ACC112 (cell line): Measurements from ENCODE around the gene DLG2.

ENCODE experiments used
- H2AFZ ChIP-seq: fragments of 200-600 bp; sonication (generic); one replicate; pipeline ENCODE4 v1.6.0; 2017; ENCODE audit warnings: antibody characterized with exemption, low read length; ENCODE audit not compliant: unreplicated experiment
- H3K27ac ChIP-seq: fragments of 200-600 bp; sonication (generic); 2 replicates; pipeline ENCODE4 v1.5.1; 2014; ENCODE audit warnings: low read depth, mild to moderate bottlenecking, antibody characterized with exemption, low read length, moderate library complexity
- H3K27me3 ChIP-seq: fragments of 200-600 bp; sonication (generic); 2 replicates; pipeline ENCODE4 v1.6.1; 2014; ENCODE audit warnings: mild to moderate bottlenecking, antibody characterized with exemption, low read length, moderate library complexity, mixed read lengths; ENCODE audit not compliant: insufficient read depth
- H3K36me3 ChIP-seq: fragments of 200-600 bp; sonication (generic); 2 replicates; pipeline ENCODE4 v1.6.1; 2016; ENCODE audit warnings: mild to moderate bottlenecking, antibody characterized with exemption, low read length, moderate library complexity, mixed read lengths; ENCODE audit not compliant: insufficient read depth
- H3K4me1 ChIP-seq: fragments of 200-600 bp; sonication (generic); one replicate; pipeline ENCODE4 v1.6.1; 2016; ENCODE audit warnings: low read length, mixed read lengths; ENCODE audit not compliant: insufficient read depth, unreplicated experiment, control insufficient read depth
- H3K4me3 ChIP-seq: fragments of 200-600 bp; sonication (generic); 2 replicates; pipeline ENCODE4 v1.5.1; 2014; ENCODE audit warnings: mild to moderate bottlenecking, low read depth, low read length
- H3K79me2 ChIP-seq: fragments of 200-600 bp; sonication (generic); one replicate; pipeline ENCODE4 v1.6.0; 2016; ENCODE audit warnings: low read length; ENCODE audit not compliant: control insufficient read depth, unreplicated experiment, insufficient read depth

The DLG2 gene

DNA sequence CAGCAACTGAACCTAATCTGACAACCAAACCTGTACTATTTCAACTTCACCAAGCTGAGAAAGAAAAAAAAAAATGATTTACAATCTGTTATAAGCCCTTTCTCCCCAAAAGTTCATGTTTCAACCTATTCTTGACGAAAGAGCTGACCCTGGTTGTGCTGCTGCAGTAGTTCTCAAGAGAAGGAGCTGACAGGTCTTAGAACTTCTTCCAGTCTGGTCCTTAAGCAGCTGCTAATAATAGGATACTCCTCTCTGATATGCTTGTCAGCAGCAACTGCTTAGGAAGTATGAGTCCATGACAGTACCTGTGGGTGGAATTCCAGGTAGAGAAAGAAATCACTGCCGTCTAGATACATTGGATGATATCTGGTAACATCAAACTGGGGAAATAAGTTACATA is 1605.9 kb downstream of the DLG2 start:
- Histone ChIP-seq H3K27ac (no peak overlapping the region), H2AFZ (no peak overlapping the region), H3K4me1 (no peaks in the 10 kb centered on the region), H3K4me3 (no peak overlapping the region), H3K36me3 (no peaks in the 10 kb centered on the region), H3K79me2 (no peaks in the 10 kb centered on the region), H3K27me3 (no peaks in the 10 kb centered on the region)

DNA sequence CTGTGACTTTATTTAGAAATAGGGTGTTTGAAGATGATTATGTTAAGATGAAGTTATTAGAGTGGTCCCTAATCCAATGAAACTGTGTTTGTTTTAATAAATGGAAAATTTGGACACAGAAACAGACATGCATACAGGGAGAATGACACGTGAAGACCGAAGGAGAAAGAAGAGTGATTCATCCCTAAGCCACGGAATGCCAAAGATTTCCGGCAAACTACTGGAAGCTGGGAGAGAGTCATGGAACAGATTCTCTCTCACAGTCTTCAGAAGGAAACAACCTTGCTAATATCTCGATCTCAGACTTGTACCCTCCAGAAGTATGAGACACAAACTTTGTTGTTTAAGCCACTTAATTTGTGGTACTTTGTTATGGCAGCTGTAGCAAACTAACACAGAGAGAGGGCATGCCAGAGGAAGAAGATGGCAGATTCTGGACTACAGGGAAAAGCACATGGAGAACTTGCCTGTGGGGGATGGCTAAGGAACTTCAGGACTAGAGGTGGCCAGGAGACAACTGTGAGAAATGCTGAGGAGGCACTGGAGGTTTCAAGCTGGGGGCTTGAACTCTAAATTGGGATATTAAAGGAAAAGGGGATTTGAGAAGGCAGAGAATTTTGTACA is 1607.5 kb downstream of the DLG2 start:
- Histone ChIP-seq H3K79me2 (no peaks in the 10 kb centered on the region), H3K27ac (no peak overlapping the region), H3K4me3 (no peak overlapping the region), H3K27me3 (no peaks in the 10 kb centered on the region), H3K36me3 (no peaks in the 10 kb centered on the region), H3K4me1 (no peaks in the 10 kb centered on the region), H2AFZ (no peak overlapping the region)

DNA sequence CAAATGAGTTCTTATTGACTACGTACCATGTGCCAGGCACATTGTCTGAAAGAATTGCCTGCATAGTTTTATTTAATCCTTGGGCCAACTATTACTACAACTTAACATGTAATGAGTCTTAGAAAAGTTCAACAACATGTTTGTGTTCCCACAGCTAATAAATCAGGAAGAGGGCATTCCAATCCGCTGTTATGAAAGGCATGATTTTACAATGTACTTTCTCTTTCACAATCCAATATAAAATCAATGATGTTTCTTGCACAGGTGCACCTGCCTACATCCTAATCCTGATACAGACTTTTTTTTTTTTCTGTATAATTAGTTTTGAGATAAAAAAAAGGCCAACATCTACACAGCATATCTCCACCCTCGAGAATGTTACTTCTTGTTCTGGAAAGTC is 1612.6 kb downstream of the DLG2 start:
- H3K27me3 ChIP-seq = no peaks in the 10 kb centered on the region
- no peak overlapping the region for H3K4me3 ChIP-seq
- H3K27ac ChIP-seq = no peak overlapping the region
- H3K36me3 ChIP-seq = no peaks in the 10 kb centered on the region
- H3K79me2 ChIP-seq = no peaks in the 10 kb centered on the region
- H3K4me1 ChIP-seq = no peaks in the 10 kb centered on the region
- H2AFZ ChIP-seq = no peak overlapping the region

DNA sequence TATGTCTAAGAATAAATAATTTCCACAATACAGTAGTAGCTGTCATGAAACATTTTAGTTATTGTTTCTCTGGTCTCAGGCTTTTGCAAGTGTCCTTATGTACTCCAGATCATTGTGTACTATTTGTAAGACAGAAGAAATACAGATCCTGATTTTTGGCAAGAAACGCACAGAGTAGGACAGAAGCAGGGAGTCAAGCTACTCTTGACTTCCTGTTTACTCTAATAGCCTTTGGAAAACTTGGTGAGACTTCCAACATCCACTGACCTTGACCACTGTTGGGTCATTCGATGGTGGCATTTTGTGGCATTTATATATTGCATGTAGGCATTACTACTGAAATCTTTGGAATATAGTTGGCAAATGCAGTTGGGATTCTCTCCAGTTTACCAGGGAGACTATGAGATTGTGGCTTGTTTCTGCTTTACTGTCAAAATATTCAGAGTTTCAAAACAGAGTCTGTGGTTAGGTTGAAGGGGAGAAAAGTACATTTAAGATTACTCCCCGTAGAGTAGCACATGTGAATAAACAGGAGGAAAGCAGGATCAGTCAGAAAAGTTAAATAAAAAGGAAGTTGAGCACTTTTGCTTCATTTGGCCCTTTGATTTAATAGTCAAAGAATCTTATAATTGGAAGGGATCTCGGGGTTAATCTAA is 1614.8 kb downstream of the DLG2 start:
- no peaks in the 10 kb centered on the region for H3K4me1 ChIP-seq

DNA sequence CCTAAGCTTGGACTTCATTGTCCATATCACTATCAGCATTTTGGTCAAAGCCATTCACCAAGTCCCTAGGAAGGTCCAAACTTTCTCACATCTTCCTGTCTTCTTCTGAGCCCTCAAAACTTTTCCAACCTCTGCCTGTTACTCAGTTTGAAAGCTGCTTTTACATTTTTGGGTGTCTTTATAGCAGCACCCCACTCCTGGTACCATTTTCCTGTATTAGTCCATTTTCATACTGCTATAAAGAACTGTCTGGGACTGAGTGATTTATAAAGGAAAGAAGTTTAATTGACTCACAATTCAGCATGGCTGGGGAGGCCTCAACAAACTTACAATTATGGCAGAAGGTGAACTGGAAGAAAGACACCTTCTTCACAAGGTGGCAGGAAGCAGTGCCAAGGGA is 1624.0 kb downstream of the DLG2 start:
- H3K27ac ChIP-seq = no peak overlapping the region
- H3K79me2 ChIP-seq = no peaks in the 10 kb centered on the region
- no peaks in the 10 kb centered on the region for H3K36me3 ChIP-seq
- H2AFZ ChIP-seq = no peak overlapping the region
- no peaks in the 10 kb centered on the region for H3K4me1 ChIP-seq
- no peak overlapping the region for H3K4me3 ChIP-seq
- H3K27me3 ChIP-seq = no peaks in the 10 kb centered on the region

More for the DNA sequence above, 1614.8 kb downstream of the DLG2 start:
- Histone ChIP-seq H2AFZ (no peak overlapping the region), H3K27me3 (no peaks in the 10 kb centered on the region), H3K79me2 (no peaks in the 10 kb centered on the region), H3K36me3 (no peaks in the 10 kb centered on the region), H3K27ac (no peak overlapping the region), H3K4me3 (no peak overlapping the region)

DNA sequence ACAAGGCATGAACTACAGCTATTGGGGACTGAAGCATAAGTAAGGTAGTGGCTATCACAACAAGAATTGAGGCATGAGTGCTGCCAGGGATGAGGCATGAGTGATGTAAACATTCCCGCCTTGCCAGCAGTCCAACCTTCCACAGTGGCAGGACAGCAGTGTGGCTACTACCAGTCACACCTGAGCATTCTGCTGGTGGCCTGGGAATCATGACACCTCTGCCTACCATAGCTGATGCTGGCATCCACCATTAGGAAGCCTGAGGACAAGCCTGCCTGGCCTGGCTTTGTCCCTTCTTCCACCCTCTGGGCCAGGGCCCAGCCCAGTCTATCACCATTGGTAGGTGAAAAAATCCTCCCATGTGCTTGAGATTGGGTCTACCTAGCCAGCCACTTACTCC is 1628.2 kb downstream of the DLG2 start:
- no peaks in the 10 kb centered on the region for H3K27me3 ChIP-seq
- no peak overlapping the region for H3K4me3 ChIP-seq
- H3K4me1 ChIP-seq = no peaks in the 10 kb centered on the region
- H3K27ac ChIP-seq = no peak overlapping the region
- H3K36me3 ChIP-seq = no peaks in the 10 kb centered on the region
- no peak overlapping the region for H2AFZ ChIP-seq
- H3K79me2 ChIP-seq = no peaks in the 10 kb centered on the region

DNA sequence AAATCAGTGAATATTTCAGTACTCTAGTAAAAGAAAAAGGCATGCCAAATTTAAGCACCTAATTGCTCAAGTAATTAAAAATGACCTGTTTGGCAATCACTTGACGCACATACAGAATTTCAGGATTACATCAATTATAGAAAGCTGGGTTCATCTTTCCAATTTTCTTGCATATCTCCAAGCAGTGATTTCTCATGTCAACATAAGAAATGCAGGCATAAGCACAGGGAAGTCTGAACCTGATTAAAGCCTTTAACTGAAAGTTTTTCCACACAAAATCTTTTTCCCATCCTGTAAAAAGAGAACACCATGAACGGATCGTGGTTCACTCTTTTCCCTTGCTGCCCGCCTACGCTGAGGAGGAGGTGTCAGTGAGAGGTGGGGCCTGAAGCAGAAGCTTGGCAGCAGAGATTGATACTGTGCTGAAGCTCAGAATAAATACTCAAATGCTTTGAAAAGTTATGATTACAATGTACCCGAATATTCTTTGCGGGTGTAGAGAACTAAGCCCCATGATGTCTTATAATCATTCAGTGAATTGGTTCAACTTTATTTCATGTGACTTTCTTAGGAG is 1636.9 kb downstream of the DLG2 start:
- no peak overlapping the region for H3K4me3 ChIP-seq
- H3K79me2 ChIP-seq = no peaks in the 10 kb centered on the region
- no peaks in the 10 kb centered on the region for H3K4me1 ChIP-seq
- H3K27me3 ChIP-seq = no peaks in the 10 kb centered on the region
- no peak overlapping the region for H2AFZ ChIP-seq
- H3K36me3 ChIP-seq = no peaks in the 10 kb centered on the region
- H3K27ac ChIP-seq = no peak overlapping the region

DNA sequence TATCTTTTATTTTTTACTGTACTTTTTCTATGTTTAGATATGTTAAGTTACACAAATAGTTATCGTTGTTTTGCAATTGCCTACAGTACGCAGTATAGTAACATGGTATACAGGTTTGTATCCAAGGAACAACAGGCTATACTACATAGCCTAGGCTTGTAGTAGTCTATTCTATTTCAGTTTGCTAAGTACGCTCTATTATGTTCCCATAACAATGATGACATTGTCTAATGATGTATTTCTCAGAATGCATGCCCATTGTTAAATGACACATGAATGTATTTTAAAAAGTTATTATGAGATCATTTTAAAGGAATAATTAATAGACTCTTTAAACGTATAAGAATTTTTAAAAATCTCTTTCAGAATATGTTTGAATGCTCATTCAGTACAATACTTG is 1644.3 kb downstream of the DLG2 start:
- H3K27me3 ChIP-seq = no peaks in the 10 kb centered on the region
- no peak overlapping the region for H3K4me3 ChIP-seq
- no peak overlapping the region for H2AFZ ChIP-seq
- no peaks in the 10 kb centered on the region for H3K4me1 ChIP-seq
- no peak overlapping the region for H3K27ac ChIP-seq
- H3K79me2 ChIP-seq = no peaks in the 10 kb centered on the region
- no peaks in the 10 kb centered on the region for H3K36me3 ChIP-seq

DNA sequence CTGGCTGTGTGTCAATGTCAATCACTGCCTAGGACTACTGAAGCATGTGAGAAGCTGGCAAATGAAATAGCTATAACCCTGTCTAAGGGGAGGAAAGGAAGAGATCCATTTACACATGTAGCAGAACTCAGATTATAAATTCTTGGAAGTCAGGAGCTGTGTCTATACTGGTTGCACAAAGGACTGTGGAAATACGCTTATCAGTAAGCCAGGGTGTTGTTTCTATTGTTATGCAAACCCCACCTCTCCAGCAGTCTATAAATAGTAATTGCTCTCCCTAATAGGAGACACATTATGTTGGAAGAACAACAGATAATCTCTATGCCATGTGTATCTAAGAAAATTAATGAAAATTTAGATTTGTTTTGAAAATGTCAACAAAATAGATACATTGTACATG is 1647.6 kb downstream of the DLG2 start:
- H3K27me3 ChIP-seq = no peaks in the 10 kb centered on the region
- H3K4me1 ChIP-seq = no peaks in the 10 kb centered on the region
- H3K36me3 ChIP-seq = no peaks in the 10 kb centered on the region
- no peak overlapping the region for H3K4me3 ChIP-seq
- no peak overlapping the region for H3K27ac ChIP-seq
- no peak overlapping the region for H2AFZ ChIP-seq
- no peaks in the 10 kb centered on the region for H3K79me2 ChIP-seq

DNA sequence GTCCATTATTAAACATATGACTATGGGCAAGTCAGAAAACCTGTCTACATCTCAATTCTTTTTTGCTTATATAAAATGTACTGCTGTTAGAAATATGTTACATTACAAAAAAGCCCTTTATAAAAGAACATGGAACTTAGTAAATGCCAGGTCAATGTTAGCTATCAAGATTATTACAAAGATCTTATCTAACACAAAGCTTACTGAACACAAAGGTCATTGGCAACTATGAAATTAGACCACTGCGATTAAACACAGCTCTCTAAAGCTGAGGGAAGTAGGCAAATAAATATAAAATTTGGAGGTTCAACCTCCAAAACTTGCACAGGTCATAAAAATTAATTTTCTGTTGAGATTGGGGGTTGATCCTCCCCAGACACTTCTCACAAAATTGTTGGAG is 1648.2 kb downstream of the DLG2 start:
- Histone ChIP-seq H3K36me3 (no peaks in the 10 kb centered on the region), H3K4me3 (no peak overlapping the region), H3K27ac (no peak overlapping the region), H3K27me3 (no peaks in the 10 kb centered on the region), H3K4me1 (no peaks in the 10 kb centered on the region), H2AFZ (no peak overlapping the region), H3K79me2 (no peaks in the 10 kb centered on the region)

DNA sequence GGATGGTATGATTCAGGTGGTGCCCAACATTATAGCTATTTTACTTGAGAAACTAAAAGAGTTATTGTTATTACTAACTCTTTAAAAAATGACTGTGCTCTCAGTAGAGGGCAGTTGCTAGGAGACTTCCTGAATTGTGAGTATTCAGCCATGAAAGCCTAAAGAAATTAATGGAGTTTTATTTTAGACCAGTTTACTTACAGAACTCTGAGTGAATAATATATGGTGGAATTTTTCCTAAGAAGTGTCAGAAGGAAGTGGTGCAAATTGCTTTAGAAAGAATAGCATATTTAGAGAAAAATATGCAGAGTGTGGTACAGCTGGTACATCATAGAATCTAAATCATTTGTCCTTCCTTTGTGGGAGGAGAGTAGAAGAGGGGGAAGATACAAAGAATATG is 1651.1 kb downstream of the DLG2 start:
- no peaks in the 10 kb centered on the region for H3K4me1 ChIP-seq
- no peaks in the 10 kb centered on the region for H3K79me2 ChIP-seq
- H3K4me3 ChIP-seq = no peak overlapping the region
- no peaks in the 10 kb centered on the region for H3K36me3 ChIP-seq
- H3K27ac ChIP-seq = no peak overlapping the region
- H2AFZ ChIP-seq = no peak overlapping the region
- H3K27me3 ChIP-seq = no peaks in the 10 kb centered on the region
